AG04449 (cell line): ENCODE data around the gene LBH.

Source experiments
- CTCF ChIA-PET: fragments of 350-600 bp; formaldehyde crosslinking; extraction: SDS; loops from one replicate; lab custom pipeline; 2021; ENCODE audit warnings: antibody characterized with exemption; lab: Yijun Ruan, JAX
- POLR2A ChIA-PET: fragments of 400-600, 350-600 bp; formaldehyde crosslinking; extraction: SDS; loops from one replicate; lab custom pipeline; 2020; ENCODE audit warnings: antibody characterized with exemption, inconsistent platforms; lab: Yijun Ruan, JAX
- DNase-seq: peaks from one replicate; pipeline ENCODE4 v3.0.0-alpha.2; 2010; ENCODE audit warnings: low read depth, low spot score
- H3K4me3 ChIP-seq: 2 replicates; pipeline ENCODE4 v1.5.1; 2011; ENCODE audit warnings: low read depth, mild to moderate bottlenecking, control low read depth, low read length
- TF ChIP-seq, protein P1 (sequence below): IDR thresholded peaks from one replicate; pipeline ENCODE4 v1.5.1; 2011; ENCODE audit warnings: mild to moderate bottlenecking, moderate library complexity, low read length, control low read depth, inconsistent platforms; ENCODE audit not compliant: insufficient read depth; ENCODE audit errors: missing control alignments

Gene LBH

GRCh38 chr2:30191819-30192271 is 39.5 kb upstream of the LBH start:
- ChIA-PET POLR2A (no interaction called here), CTCF (interaction anchor here (0.9 to 3.6 kb wide), 5 partner anchors 17 to 522 kb away, joined by 3 to 25 read pairs (median 4); no protein-coding TSS in a partner anchor)
- DNase-seq: no peak
- H3K4me3 ChIP-seq: no peak overlapping the region
- TF ChIP-seq, protein P1, sequence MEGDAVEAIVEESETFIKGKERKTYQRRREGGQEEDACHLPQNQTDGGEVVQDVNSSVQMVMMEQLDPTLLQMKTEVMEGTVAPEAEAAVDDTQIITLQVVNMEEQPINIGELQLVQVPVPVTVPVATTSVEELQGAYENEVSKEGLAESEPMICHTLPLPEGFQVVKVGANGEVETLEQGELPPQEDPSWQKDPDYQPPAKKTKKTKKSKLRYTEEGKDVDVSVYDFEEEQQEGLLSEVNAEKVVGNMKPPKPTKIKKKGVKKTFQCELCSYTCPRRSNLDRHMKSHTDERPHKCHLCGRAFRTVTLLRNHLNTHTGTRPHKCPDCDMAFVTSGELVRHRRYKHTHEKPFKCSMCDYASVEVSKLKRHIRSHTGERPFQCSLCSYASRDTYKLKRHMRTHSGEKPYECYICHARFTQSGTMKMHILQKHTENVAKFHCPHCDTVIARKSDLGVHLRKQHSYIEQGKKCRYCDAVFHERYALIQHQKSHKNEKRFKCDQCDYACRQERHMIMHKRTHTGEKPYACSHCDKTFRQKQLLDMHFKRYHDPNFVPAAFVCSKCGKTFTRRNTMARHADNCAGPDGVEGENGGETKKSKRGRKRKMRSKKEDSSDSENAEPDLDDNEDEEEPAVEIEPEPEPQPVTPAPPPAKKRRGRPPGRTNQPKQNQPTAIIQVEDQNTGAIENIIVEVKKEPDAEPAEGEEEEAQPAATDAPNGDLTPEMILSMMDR: no peak

DNA sequence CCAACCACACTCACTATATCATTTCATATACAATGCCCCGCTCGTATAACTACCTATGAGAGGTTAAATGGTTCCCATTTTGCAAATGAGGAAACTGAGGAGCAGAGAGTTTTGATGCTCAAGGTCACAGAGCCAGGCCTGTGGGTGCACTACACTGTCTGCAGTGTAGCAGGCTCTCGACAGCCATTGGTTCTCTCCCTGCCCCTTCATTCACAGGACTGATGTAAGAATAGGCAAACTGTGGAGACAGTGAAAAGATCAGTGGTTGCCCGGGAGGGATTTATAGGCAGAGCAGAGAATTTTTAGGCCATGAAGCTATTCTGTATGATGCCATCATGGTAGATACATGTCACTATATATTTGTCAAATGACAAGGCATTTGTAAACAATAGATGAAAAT is 39.0 kb upstream of the LBH start:
- DNase-seq: no peak
- ChIA-PET CTCF (interaction anchor here (0.9 to 3.6 kb wide), 5 partner anchors 16 to 521 kb away, joined by 3 to 25 read pairs (median 4); no protein-coding TSS in a partner anchor), POLR2A (no interaction called here)
- no peak overlapping the region for H3K4me3 ChIP-seq
- TF ChIP-seq, protein P1: no peak

- no peak for DNase-seq
- POLR2A ChIA-PET: no interaction called here
- H3K4me3 ChIP-seq: no peak overlapping the region
- CTCF ChIA-PET: interaction anchor here (0.9 to 3.6 kb wide), 6 partner anchors 15 to 520 kb away, joined by 3 to 25 read pairs (median 8); no protein-coding TSS in a partner anchor
- TF ChIP-seq, protein P1: no peak
These were observed 38.1 kb upstream of the LBH start for GRCh38 chr2:30193104-30193681.

DNA sequence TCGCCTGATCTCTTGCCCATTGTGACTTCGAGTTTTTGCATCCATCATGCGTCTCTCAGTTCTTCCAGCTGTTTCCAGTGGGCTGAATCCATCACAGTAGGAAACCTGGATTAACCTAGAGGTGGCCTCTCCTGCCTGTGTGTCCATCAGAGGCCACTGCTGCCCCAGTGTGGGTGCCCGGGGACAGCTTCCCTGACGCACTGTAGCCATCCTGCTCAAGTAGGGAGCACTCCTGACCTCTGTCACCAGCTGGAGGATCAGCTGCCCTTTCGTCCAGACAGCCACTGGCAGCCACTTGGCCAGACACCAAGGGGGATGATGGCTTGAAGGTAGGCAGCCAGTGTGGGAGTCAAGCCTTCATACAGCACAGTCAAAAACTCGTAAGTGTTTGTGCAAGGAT is 36.9 kb upstream of the LBH start:
- DNase-seq: no peak
- H3K4me3 ChIP-seq: no peak overlapping the region
- TF ChIP-seq, protein P1: no peak
- ChIA-PET POLR2A (no interaction called here), CTCF (interaction anchor here (1.4 to 3.6 kb wide), 3 partner anchors 14 to 517 kb away, joined by 6 to 25 read pairs (median 9); no protein-coding TSS in a partner anchor)

DNA sequence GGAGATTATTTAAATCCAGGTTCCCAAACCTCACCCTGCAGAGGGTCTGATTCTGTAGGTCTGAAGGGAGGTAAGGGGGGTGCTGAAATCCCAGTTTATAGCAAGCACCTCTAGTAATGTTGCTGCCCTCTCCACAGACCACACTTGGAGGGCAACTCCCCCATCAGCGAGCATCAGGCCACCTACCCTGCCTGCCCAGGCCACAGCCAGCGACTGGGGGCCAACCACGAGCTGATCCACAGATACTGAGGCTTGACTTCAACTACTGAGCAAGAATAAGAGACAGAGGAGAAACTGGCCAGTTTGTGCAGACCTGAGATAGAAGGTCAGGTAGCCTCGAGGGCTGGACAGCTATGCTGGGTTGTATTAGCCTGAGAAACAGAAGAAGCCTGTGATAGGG is 36.3 kb upstream of the LBH start:
- DNase-seq: no peak
- H3K4me3 ChIP-seq: no peak overlapping the region
- ChIA-PET CTCF (interaction anchor here (0.7 to 2.1 kb wide), 2 partner anchors 30 to 517 kb away, joined by 3 to 6 read pairs; no protein-coding TSS in a partner anchor), POLR2A (no interaction called here)
- TF ChIP-seq, protein P1: no peak

- ChIA-PET CTCF (interaction anchor here (1.3 kb wide), 1 partner anchor 10 kb away, joined by 3 read pairs; no protein-coding TSS in a partner anchor), POLR2A (no interaction called here)
- TF ChIP-seq, protein P1: no peak
- no peak overlapping the region for H3K4me3 ChIP-seq
- no peak for DNase-seq
These were observed 33.7 kb upstream of the LBH start for GRCh38 chr2:30197570-30198192.
